MCF 10A (cell line): ENCODE data around the gene SPSB4. TPM values are rescaled to one million over a fixed set of nuclear protein-coding genes. Genes with fewer than 3 reads are reported as not detected.

Source experiments
- BruUV-seq: library from RNA; stranded (reverse); fragments of 400-500 nt; replicated peaks from 2 replicates; lab custom pipeline; 2021; lab: Mats Ljungman, UMichigan
- CTCF ChIA-PET: fragments of 300-600 bp; sonication (Branson Sonifier 250); formaldehyde crosslinking; extraction: SDS; loops from one replicate; lab custom pipeline; 2021; ENCODE audit warnings: antibody characterized with exemption, inconsistent platforms; lab: Yijun Ruan, JAX
- POLR2A ChIA-PET: fragments of 300-600, 350-650 bp; sonication (Branson Sonifier 250); formaldehyde crosslinking; extraction: SDS; loops from one replicate; lab custom pipeline; 2020; ENCODE audit warnings: antibody characterized with exemption, inconsistent platforms; lab: Yijun Ruan, JAX
- DNase-seq: peaks from one replicate; pipeline ENCODE4 v3.0.0-alpha.2; 2018; ENCODE audit not compliant: unreplicated experiment
- H3K27ac Mint-ChIP-seq: one replicate; pipeline ENCODE4 v1.8.0; 2022; ENCODE audit warnings: mild to moderate bottlenecking, low read depth, mixed read lengths; ENCODE audit not compliant: unreplicated experiment
- H3K27me3 Mint-ChIP-seq: one replicate; pipeline ENCODE4 v1.8.0; 2022; ENCODE audit warnings: mixed read lengths; ENCODE audit not compliant: insufficient read depth, unreplicated experiment
- H3K36me3 Mint-ChIP-seq: one replicate; pipeline ENCODE4 v1.8.0; 2022; ENCODE audit warnings: mild to moderate bottlenecking, moderate library complexity, mixed read lengths; ENCODE audit not compliant: insufficient read depth, unreplicated experiment
- H3K4me1 Mint-ChIP-seq: one replicate; pipeline ENCODE4 v1.8.0; 2022; ENCODE audit warnings: mixed read lengths; ENCODE audit not compliant: insufficient read depth, unreplicated experiment
- H3K4me3 Mint-ChIP-seq: one replicate; pipeline ENCODE4 v1.8.0; 2022; ENCODE audit warnings: mild to moderate bottlenecking, moderate library complexity, mixed read lengths; ENCODE audit not compliant: unreplicated experiment
- H3K9me3 Mint-ChIP-seq: one replicate; pipeline ENCODE4 v1.8.0; 2022; ENCODE audit warnings: mixed read lengths; ENCODE audit not compliant: unreplicated experiment
- intact Hi-C: fragments of 100-400 bp; cut with micrococcal nuclease; formaldehyde crosslinking; loops from 2 replicates; pipeline ENCODE4 v1.14.1; 2022
- total RNA-seq: library from RNA; stranded (reverse); gene quantifications from 2 replicates; pipeline ENCODE4 v1.2.3, GENCODE V29; 2022
- TF ChIP-seq, protein P1 (sequence below): fragments of 200-600 bp; IDR thresholded peaks from one replicate; pipeline ENCODE4 v1.8.0; 2022; ENCODE audit warnings: antibody characterized with exemption, mild to moderate bottlenecking; ENCODE audit not compliant: unreplicated experiment

The SPSB4 gene
- total RNA-seq, 1 experiment from 2014 or later, result not detected

DNA sequence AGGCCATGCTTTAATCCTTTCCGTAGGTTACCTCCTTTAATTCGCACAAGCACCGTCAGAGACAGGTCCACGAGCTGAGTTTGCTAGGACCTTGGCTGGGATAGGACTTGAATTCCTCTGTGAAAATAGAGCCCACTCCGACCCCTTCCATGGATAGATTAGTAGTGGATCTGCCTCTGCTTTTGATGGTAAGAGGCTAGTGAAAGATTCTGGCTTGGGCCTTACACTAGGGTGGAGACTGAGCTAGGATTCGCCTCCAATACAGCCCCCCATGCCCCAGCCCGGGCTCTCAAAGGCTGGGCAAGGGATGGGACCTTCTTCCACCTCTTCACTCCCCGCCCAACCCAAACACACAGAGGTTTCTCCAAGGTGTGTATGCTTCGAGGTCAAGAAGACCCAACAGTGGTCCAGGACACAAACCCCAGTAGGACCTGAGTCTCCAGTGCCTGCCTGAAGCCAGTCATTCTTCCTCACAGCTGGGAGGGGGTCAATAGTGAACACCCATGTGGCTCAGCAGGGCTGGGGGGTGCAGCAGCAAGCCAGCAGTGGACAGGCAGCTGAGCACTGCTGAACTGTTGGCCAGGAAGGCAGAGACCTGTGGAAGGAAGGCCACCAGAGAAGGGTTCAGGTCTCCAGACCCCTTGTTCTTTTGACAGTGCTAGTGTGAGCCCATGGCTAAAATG, 75.7 kb downstream of the SPSB4 start:
- Mint-ChIP-seq H3K36me3 (no peaks in the 10 kb centered on the region), H3K27ac (no peak overlapping the region), H3K4me1 (no peaks in the 10 kb centered on the region), H3K4me3 (no peak overlapping the region), H3K27me3 (peaks cover 38% of the 10 kb centered on the region), H3K9me3 (no peaks in the 10 kb centered on the region)
- intact Hi-C loops, result no loop called here
- TF ChIP-seq, protein P1, sequence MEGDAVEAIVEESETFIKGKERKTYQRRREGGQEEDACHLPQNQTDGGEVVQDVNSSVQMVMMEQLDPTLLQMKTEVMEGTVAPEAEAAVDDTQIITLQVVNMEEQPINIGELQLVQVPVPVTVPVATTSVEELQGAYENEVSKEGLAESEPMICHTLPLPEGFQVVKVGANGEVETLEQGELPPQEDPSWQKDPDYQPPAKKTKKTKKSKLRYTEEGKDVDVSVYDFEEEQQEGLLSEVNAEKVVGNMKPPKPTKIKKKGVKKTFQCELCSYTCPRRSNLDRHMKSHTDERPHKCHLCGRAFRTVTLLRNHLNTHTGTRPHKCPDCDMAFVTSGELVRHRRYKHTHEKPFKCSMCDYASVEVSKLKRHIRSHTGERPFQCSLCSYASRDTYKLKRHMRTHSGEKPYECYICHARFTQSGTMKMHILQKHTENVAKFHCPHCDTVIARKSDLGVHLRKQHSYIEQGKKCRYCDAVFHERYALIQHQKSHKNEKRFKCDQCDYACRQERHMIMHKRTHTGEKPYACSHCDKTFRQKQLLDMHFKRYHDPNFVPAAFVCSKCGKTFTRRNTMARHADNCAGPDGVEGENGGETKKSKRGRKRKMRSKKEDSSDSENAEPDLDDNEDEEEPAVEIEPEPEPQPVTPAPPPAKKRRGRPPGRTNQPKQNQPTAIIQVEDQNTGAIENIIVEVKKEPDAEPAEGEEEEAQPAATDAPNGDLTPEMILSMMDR, result no peak
- CTCF ChIA-PET, result interaction anchor here (0.6 to 1.3 kb wide), 8 partner anchors 11 to 1000 kb away, joined by 3 to 4 read pairs (median 3); no protein-coding TSS in a partner anchor
- no TSS peak for BruUV-seq
- POLR2A ChIA-PET, result interaction anchor here (0.6 kb wide), 1 partner anchor 11 kb away, joined by 3 read pairs; no protein-coding TSS in a partner anchor
- DNase-seq, result no peak

DNA sequence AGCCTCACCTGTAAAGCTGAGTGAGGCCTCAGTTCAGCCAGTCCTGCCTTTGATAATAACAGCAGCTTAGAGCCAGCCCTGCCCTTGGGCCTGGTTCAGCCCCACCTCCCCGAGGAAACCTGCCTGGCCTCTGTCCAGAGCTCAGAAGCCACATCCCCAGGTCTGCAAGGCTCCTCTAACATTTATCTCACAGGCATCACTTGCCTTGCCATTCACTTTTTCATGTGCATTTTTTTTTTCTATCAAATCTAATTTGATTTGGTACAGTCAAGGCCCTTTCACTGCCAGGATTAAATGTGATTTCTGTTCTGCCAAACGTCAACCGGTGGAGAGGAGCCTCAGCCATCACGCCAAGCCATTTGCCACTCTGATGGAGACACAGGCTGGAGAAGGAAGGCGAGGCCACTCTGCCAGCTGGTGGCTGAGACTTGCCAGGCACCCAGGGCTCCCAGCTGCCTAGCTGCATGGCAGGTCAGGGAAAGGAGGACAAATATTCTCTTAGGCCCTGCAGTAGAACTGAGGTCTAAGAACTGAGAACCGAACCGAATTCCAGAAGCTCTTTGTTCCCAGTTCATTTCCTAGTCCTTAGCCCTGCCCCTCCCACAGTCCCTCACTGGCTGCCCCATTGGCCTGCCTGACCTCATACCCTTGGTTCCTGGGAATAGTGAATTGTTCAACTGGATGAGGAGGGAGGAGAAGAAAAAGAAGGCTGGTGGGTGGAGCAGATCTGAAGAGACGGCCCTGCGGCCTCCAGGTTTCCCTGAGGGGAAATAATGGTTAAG, 76.4 kb downstream of the SPSB4 start:
- H3K27ac Mint-ChIP-seq, result no peak overlapping the region
- no peaks in the 10 kb centered on the region for H3K9me3 Mint-ChIP-seq
- H3K4me3 Mint-ChIP-seq, result no peak overlapping the region
- intact Hi-C loops, result no loop called here
- H3K36me3 Mint-ChIP-seq, result no peaks in the 10 kb centered on the region
- ChIA-PET POLR2A (interaction anchor here (0.6 kb wide), 1 partner anchor 11 kb away, joined by 3 read pairs; no protein-coding TSS in a partner anchor), CTCF (interaction anchor here (0.6 to 1.4 kb wide), 7 partner anchors 13 to 132 kb away, joined by 3 to 4 read pairs (median 3); no protein-coding TSS in a partner anchor)
- peaks cover 38% of the 10 kb centered on the region for H3K27me3 Mint-ChIP-seq
- no TSS peak for BruUV-seq
- no peaks in the 10 kb centered on the region for H3K4me1 Mint-ChIP-seq
- DNase-seq, result no peak
- TF ChIP-seq, protein P1, result no peak

DNA sequence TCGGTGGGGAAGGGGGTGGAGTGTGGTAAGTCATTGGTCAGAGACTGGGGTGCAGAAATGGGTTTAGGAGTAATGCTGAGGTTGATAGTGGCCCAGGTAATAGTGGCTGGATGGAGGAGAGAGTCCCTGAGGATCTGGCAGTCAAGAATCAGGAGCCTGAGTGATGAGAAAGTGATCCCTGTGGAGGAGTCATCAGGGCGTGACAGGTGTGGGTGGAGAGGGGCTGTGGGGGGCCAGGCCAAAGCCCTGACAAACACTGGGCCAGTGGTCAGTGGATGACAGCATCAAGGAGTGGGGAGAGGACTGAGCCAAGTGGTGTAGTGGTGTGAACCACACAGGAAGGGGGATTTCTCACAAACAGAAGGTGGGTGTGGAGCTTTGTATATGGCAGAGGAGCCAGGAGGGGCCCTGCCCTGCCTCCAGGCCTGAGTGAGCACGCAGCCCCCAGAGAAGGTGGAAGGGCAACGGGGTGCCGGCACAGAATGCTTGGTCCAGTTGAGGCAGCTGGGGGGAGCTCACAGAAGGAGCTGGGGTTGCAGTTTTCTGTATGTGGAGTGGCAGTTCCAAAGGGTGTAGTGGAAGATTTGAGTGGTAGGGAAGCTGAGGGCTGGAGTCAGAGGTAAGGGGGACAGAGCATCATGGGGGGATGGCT, 77.1 kb downstream of the SPSB4 start:
- H3K27me3 Mint-ChIP-seq, result peaks cover 32% of the 10 kb centered on the region
- no peak for DNase-seq
- ChIA-PET CTCF (interaction anchor here (0.6 to 1.4 kb wide), 2 partner anchors 22 to 85 kb away, joined by 3 read pairs; no protein-coding TSS in a partner anchor), POLR2A (no interaction called here)
- TF ChIP-seq, protein P1, result no peak
- no TSS peak for BruUV-seq
- H3K4me3 Mint-ChIP-seq, result no peak overlapping the region
- intact Hi-C loops, result no loop called here
- H3K9me3 Mint-ChIP-seq, result no peaks in the 10 kb centered on the region
- H3K4me1 Mint-ChIP-seq, result no peaks in the 10 kb centered on the region
- no peaks in the 10 kb centered on the region for H3K36me3 Mint-ChIP-seq
- no peak overlapping the region for H3K27ac Mint-ChIP-seq

DNA sequence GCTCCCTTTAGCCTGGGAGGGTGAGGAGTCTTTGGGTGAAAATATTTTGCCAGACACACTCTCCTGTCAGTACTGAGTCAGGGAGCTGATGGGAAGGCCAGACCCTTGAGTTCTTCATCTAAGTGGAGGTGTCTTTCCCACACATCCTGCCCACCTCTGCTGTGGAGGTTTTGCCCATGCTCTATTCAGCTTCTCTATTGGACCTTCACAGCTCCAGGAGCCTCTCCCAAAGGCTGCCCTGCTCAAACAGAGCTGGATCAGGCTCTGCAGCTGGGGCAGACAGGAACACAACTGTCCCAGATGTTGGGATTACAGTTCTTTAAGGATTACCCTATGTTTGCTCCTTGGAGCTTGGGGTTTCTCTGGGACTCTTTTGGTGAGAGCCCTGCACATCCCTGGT, 77.9 kb downstream of the SPSB4 start:
- Mint-ChIP-seq H3K27ac (no peak overlapping the region), H3K36me3 (no peaks in the 10 kb centered on the region)
- POLR2A ChIA-PET, result no interaction called here

More for the DNA sequence above, 77.9 kb downstream of the SPSB4 start:
- no peak for DNase-seq
- Mint-ChIP-seq H3K9me3 (no peaks in the 10 kb centered on the region), H3K4me3 (no peak overlapping the region), H3K27me3 (peaks cover 24% of the 10 kb centered on the region), H3K4me1 (no peaks in the 10 kb centered on the region)
- intact Hi-C loops, result no loop called here
- TF ChIP-seq, protein P1, result no peak
- CTCF ChIA-PET, result interaction anchor here (1.4 kb wide), 1 partner anchor 23 kb away, joined by 3 read pairs; no protein-coding TSS in a partner anchor
- BruUV-seq, result no TSS peak
